ENCODE results near the gene TRPM2. TPM values are rescaled to one million over a fixed set of nuclear protein-coding genes. Genes with fewer than 3 reads are reported as not detected.

The TRPM2 gene
- total and polyA plus RNA-seq, 5 donors = 0.61 to 1.7 (median 1.2) TPM

DNA sequence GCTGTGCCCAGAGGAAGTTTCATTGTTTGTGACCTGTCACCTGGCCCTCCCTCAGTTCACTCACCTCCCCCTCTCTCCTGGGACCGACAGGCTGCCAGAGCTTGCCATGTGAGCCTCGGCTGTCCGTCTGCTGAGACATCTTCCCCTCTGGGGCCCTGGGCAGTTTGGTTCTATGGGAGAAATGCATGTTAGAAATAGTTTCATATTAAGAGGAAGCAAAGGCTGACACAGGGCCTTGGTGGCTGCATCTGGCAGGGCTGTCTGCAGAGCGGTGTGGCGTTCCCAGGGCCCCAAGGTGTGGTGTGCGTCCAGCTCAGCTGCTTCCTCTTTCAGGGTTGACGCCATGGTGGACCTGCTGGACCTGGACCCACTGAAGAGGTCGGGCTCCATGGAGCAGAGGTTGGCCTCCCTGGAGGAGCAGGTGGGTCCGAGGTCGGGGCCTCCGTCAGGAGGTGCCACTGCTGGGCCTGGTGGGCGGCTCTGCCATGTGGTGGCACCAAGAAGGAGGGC lies 69.9 kb downstream of the TRPM2 start:
- DNase-seq (peak in 1 of 3 donors; percentile 26), ATAC-seq (no peak)
- H3K9me3 ChIP-seq (ENCODE audit: control insufficient read depth, low read length) = no peaks in the 10 kb centered on the region
- H3K4me1 ChIP-seq (ENCODE audit: control insufficient read depth, insufficient read depth, low read length) = no peaks in the 10 kb centered on the region
- WGBS = 80% methylated on average over 12 of the region's 12 CpGs
- no peak overlapping the region for H3K4me3 ChIP-seq (ENCODE audit: low read length)
- intact Hi-C loops (cut with DNase I) = no loop called here
- H3K27me3 ChIP-seq (ENCODE audit: control insufficient read depth, insufficient read depth) = no peaks in the 10 kb centered on the region
- H3K27ac ChIP-seq (ENCODE audit: low read length) = no peak overlapping the region

- H3K9me3 ChIP-seq (ENCODE audit: control insufficient read depth, low read length) = no peaks in the 10 kb centered on the region
- H3K27me3 ChIP-seq (ENCODE audit: control insufficient read depth, insufficient read depth) = no peaks in the 10 kb centered on the region
- no peak overlapping the region for H3K4me3 ChIP-seq (ENCODE audit: low read length)
- ATAC-seq = no peak
- intact Hi-C loops (cut with DNase I) = no loop called here
- peak in 1 of 3 donors; percentile 29 for DNase-seq
- WGBS = 82% methylated on average over 17 of the region's 17 CpGs
- H3K4me1 ChIP-seq (ENCODE audit: control insufficient read depth, insufficient read depth, low read length) = no peaks in the 10 kb centered on the region
- H3K27ac ChIP-seq (ENCODE audit: low read length) = no peak overlapping the region
Observed at GRCh38 chr21:44423941-44424607, 70.7 kb downstream of the TRPM2 start.

DNA sequence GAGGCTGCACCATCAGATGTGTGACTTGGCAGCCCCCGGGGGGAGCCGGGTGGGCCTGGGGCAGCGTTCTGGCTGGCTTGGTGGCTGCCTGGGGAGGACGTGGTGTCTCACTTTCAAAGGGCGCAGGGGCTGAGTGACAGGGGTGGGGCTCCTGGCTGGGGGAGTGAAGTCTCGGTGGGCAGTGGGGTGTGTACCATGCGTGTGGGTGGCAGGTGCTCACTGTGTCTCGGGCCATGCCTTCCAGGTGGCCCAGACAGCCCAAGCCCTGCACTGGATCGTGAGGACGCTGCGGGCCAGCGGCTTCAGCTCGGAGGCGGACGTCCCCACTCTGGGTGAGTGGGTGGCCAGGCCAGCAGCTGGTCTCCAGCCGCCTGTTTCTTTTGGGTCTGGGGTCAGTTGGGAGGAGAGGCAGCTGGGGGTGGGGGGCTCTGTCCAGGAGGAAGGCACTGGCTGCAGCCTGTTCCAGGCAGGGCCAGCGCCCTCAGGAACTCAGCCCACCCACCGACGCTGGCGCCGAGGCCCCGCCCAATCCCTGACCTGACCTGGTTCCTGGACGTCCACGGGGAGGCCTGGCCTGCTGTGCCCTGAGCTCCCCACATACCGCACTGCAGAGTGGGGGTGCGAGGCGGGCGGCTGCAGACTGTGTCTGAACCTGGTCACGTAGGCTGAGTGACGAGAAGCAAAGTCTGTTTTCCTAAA lies 71.3 kb downstream of the TRPM2 start:
- Histone ChIP-seq H3K4me1 (ENCODE audit: control insufficient read depth, insufficient read depth, low read length) (no peaks in the 10 kb centered on the region), H3K27me3 (ENCODE audit: control insufficient read depth, insufficient read depth) (no peaks in the 10 kb centered on the region), H3K4me3 (ENCODE audit: low read length) (no peak overlapping the region), H3K9me3 (ENCODE audit: control insufficient read depth, low read length) (no peaks in the 10 kb centered on the region), H3K27ac (ENCODE audit: low read length) (no peak overlapping the region)
- intact Hi-C loops (cut with DNase I) = no loop called here
- WGBS = 71% methylated on average over 30 of the region's 30 CpGs
- DNase-seq = peak in 1 of 3 donors; percentile 40
- ATAC-seq = peak in 1 of 2 donors; percentile 7

DNA sequence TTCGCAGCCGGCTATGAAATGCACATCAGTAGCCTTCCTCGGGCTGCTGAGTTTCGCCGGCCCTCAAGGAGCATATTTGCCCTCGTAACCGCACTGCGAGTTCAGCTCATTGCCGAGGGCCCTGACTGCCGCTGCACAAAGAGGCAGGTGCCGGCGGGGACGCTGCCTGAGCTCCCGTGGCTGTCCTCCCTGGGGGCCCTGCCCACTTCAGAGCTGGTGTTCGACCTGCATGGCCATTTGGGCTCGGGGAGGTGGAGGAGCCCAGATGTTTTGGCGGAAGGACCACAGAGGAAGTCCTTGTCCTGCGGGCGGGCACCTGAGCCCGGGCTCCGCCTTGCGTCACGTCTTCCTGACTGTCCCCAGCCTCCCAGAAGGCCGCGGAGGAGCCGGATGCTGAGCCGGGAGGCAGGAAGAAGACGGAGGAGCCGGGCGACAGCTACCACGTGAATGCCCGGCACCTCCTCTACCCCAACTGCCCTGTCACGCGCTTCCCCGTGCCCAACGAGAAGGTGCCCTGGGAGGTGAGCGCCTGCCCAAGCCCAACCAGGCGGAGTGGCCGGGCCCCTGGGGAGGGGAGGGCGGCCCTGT lies 72.0 kb downstream of the TRPM2 start:
- 70% methylated on average over 40 of the region's 40 CpGs for WGBS
- ATAC-seq (peak; percentile 27 to 34), DNase-seq (peak in 1 of 3 donors; percentile 47)
- no peaks in the 10 kb centered on the region for H3K27me3 ChIP-seq (ENCODE audit: control insufficient read depth, insufficient read depth)
- no peaks in the 10 kb centered on the region for H3K4me1 ChIP-seq (ENCODE audit: control insufficient read depth, insufficient read depth, low read length)
- no peak overlapping the region for H3K27ac ChIP-seq (ENCODE audit: low read length)
- H3K4me3 ChIP-seq (ENCODE audit: low read length) = no peak overlapping the region
- intact Hi-C loops (cut with DNase I) = no loop called here
- H3K9me3 ChIP-seq (ENCODE audit: control insufficient read depth, low read length) = no peaks in the 10 kb centered on the region

- H3K4me3 ChIP-seq (ENCODE audit: low read length) = no peak overlapping the region
- intact Hi-C loops (cut with DNase I) = no loop called here
- WGBS = 81% methylated on average over 13 of the region's 13 CpGs
Observed at GRCh38 chr21:44425895-44426662, 72.7 kb downstream of the TRPM2 start.

GRCh38 chr21:44426663-44427191 lies 73.3 kb downstream of the TRPM2 start:
- intact Hi-C loops (cut with DNase I) = no loop called here
- no peak overlapping the region for H3K4me3 ChIP-seq (ENCODE audit: low read length)
- H3K4me1 ChIP-seq (ENCODE audit: control insufficient read depth, insufficient read depth, low read length) = no peaks in the 10 kb centered on the region
- DNase-seq (no peak), ATAC-seq (peak in 1 of 2 donors; percentile 20)
- H3K27ac ChIP-seq (ENCODE audit: low read length) = no peak overlapping the region
- 82% methylated on average over 21 of the region's 21 CpGs for WGBS
- H3K9me3 ChIP-seq (ENCODE audit: control insufficient read depth, low read length) = no peaks in the 10 kb centered on the region
- no peaks in the 10 kb centered on the region for H3K27me3 ChIP-seq (ENCODE audit: control insufficient read depth, insufficient read depth)

More at GRCh38 chr21:44425895-44426662, 72.7 kb downstream of the TRPM2 start:
- Histone ChIP-seq H3K27ac (ENCODE audit: low read length) (no peak overlapping the region), H3K9me3 (ENCODE audit: control insufficient read depth, low read length) (no peaks in the 10 kb centered on the region), H3K4me1 (ENCODE audit: control insufficient read depth, insufficient read depth, low read length) (no peaks in the 10 kb centered on the region), H3K27me3 (ENCODE audit: control insufficient read depth, insufficient read depth) (no peaks in the 10 kb centered on the region)
- peak in 1 of 2 donors; percentile 15 for ATAC-seq
- DNase-seq = no peak

DNA sequence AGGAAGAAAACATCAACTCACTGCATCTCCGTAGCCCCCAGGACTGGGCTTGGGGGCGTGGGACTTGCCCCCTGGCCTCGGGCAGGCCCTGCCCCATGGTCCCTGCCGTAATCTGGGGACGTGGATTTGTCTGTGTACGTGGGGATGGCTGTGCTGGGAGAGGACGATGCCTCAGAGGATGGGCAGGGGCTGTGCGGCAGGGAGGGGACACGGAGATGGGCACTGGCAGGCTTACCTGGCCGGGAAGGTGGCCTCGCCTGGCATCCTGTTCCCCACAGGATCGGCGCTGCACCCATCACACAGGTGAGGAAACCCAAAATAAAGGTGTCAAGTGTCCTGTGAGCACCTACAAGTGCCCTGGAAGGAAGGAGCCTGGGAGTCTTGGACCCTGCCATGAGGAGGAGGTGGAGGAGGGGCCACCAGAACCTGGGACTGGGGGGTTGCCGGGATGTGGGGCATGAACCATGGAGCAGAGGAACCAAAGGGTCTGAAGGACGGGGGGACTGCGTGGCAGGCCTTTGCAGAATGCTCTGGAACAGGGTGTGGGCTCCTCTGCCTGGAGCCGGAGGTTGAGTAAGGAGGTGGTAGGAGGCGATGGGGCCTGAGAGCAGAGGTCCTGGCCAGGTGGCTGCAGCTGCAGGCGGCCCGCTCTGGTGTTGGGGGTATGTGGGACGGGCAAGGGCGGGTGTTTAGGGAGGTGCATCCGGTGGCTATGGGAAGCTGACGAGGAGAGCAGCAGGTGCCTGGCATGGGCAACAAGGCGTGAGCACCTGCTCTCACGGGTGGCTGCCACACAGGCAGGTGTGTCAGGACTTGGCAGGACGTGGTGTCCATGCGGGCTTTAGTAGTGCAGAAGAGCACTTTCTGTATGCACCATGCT lies 74.1 kb downstream of the TRPM2 start:
- intact Hi-C loops (cut with DNase I) = no loop called here
- ATAC-seq (no peak), DNase-seq (no peak)
- Histone ChIP-seq H3K4me1 (ENCODE audit: control insufficient read depth, insufficient read depth, low read length) (no peaks in the 10 kb centered on the region), H3K4me3 (ENCODE audit: low read length) (no peak overlapping the region), H3K9me3 (ENCODE audit: control insufficient read depth, low read length) (no peaks in the 10 kb centered on the region), H3K27ac (ENCODE audit: low read length) (no peak overlapping the region), H3K27me3 (ENCODE audit: control insufficient read depth, insufficient read depth) (no peaks in the 10 kb centered on the region)
- WGBS = 93% methylated on average over 28 of the region's 28 CpGs

- 48% methylated on average over 3 of the region's 3 CpGs for WGBS
Observed at GRCh38 chr21:44428281-44428960, 75.0 kb downstream of the TRPM2 start.

GRCh38 chr21:44429894-44430293 lies 76.5 kb downstream of the TRPM2 start:
- no peak for DNase-seq
- Histone ChIP-seq H3K27me3 (ENCODE audit: control insufficient read depth, insufficient read depth) (no peaks in the 10 kb centered on the region), H3K4me1 (ENCODE audit: control insufficient read depth, insufficient read depth, low read length) (no peaks in the 10 kb centered on the region), H3K9me3 (ENCODE audit: control insufficient read depth, low read length) (no peaks in the 10 kb centered on the region), H3K4me3 (ENCODE audit: low read length) (no peak overlapping the region), H3K27ac (ENCODE audit: low read length) (no peak overlapping the region)
- intact Hi-C loops (cut with DNase I) = no loop called here
- no peak for ATAC-seq
- 73% methylated on average over 1 of the region's 1 CpG for WGBS

More at GRCh38 chr21:44428281-44428960, 75.0 kb downstream of the TRPM2 start:
- Histone ChIP-seq H3K27ac (ENCODE audit: low read length) (no peak overlapping the region), H3K27me3 (ENCODE audit: control insufficient read depth, insufficient read depth) (no peaks in the 10 kb centered on the region), H3K4me3 (ENCODE audit: low read length) (no peak overlapping the region), H3K9me3 (ENCODE audit: control insufficient read depth, low read length) (no peaks in the 10 kb centered on the region), H3K4me1 (ENCODE audit: control insufficient read depth, insufficient read depth, low read length) (no peaks in the 10 kb centered on the region)
- ATAC-seq = no peak
- intact Hi-C loops (cut with DNase I) = no loop called here
- no peak for DNase-seq

Measured in right cardiac atrium (tissue), 5 donors.